Activated CD8-positive, alpha-beta memory T cell treated with anti-CD3 and anti-CD28 coated beads, Interleukin-2, amount 50 U/mL, for 24 hours (primary cell): ENCODE data around the gene EGR1.
"Not testable (repeated sequence)": the region's sequence is repeated elsewhere in the genome, so short reads cannot be mapped to it uniquely, and the experiment has no call there.

Experiments used
- DNase-seq: peaks from one replicate; pipeline ENCODE4 v3.0.0-alpha.2; 2020; ENCODE audit errors: extremely low read depth

The EGR1 gene

DNA sequence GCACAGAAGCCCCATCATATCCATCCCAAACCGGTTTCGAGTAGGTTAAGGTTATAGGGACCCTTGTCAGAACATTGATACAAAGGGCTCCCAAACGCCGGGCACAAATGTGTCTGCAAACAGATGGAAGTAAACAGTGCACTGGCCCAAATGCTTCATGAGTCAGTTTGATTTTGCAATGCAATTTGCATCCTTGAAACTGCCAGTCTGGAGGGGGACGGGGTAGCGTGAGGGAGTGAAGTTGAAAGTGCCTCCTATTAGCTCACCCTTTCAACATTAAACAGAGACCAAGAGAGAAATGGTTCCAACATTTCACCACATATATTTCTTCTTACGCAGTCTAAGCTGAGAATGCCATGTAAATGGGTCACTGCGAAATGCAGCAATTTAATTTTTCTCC is 42.2 kb downstream of the EGR1 start:
- DNase-seq: not testable (repeated sequence)

DNA sequence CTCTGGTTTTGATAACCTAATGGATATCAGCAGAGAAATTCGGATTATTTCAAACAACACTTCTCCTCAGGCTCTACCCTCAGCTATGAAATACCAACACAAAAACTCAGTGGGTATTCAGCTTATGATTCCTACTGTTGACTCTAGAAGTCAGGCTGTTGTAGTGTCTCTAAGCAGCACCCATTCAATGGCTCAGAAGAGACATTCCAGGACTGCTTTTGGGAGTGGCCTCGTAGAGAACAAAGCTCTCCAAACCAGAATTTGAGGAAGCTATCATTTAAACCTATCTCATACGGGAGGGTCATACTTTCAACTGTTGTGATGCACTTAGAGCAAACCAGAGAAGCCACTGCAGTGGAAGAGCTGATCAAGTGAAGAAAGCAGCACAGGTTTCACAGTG is 43.7 kb downstream of the EGR1 start:
- DNase-seq: no peak

DNA sequence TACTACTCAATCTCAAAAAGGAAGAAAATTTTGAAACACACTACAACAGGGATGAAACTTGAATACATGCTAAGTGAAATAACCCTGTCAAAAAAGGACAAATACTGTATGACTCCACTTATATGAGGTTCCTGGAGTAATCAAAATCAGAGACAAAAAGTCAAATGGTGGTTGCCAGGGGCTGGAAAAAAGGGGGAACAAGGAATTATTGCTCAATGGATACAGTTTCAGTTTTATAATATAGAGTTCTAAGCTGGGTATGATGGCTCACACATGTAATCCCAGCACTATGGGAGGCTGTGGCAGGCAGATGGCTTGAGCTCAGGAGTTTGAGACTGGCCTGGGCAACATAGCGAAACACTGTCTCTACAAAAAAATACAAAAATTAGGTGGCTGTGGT is 48.7 kb downstream of the EGR1 start:
- DNase-seq: no peak

DNA sequence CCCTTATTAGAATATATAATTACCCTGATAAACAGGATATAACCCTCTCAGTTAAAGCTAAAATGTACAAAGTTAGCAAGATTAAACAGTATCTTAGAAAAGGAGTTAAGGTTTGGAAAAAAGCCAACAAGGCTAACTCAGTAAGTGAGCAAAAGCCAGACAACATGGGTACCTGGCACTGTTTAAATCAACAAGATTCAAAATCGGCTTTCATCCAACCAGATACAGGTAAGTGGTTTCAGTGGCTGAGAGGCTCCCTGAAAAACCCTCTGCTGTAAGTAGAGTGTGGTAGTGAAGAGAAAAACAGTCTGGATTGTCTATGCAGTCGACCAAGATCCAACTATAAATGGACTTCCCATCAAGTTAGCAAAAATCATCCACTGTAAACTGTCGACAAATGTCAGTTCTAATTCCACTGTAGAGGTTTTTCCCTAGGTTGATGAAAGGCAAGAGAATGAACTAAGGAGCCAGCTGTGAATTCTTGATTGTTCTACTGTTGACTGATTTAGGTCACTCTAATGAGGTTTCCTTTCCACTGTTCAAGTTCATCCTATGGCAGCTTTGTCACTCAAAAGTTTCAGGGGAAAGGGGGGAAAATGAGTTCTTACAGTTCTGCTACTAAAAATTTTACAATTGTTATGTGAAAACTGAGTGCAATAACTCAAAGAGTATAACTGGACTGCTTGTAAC is 50.4 kb downstream of the EGR1 start:
- DNase-seq: no peak

DNA sequence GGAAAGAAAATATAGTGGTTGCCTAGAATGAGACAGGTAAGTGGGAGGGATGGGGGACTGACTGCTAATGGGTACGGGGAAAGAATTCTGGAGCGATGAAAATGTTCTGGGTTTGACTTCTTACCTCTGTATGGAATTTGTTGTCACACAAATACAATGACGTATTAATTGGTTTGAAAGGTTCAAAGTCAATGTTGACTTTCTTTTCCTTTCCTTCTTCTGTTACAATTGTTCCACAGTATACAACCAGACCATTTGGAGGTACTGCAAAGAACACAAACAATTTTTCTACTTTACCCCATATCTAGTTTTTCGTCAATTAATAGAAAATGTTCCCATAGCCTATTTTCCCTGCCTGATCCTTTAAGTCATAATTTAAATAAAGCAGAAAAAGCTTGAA is 52.2 kb downstream of the EGR1 start:
- no peak for DNase-seq
